GM12873 (cell line): Measurements from ENCODE around the gene HSPA9.
A peak's percentile ranks its signal among the peaks of the same experiment; 100 is the strongest.

Source experiments
- TF ChIP-seq, protein P1 (sequence below): IDR thresholded peaks from 2 replicates; pipeline ENCODE4 v1.5.1; 2012; ENCODE audit warnings: low read depth, mild to moderate bottlenecking, moderate library complexity, low read length, control low read depth; ENCODE audit not compliant: insufficient read depth; ENCODE audit errors: missing control alignments

Gene HSPA9

DNA sequence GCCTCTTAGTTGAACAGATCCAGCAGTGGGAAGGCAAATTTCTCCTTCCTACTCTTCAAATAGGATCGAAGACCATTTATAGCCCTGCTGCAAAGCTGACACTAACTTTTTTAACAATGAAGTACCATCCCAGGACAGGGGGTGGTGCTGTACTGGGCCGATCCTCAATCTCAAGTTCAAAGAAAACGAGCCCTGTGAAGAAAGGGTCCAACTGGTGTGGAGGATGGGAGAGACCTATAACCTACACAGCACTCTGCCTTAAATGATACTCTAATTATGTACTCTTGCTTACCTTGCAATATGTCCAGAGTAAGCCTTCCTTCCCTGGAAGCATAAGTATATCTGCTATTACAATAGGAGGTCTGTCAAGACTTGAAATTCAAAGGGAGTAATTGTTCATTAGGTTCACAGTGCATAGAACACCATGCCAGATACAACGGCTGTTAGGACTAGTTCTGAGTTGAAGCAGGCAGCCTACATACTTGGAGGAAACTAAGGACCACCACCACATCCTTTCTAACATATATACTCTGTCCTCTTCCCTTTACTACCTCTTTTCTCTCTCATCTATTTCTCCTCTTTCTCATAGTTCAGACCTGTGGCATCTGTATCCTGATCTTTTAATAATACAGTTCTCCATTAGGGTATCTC, 38.4 kb downstream of the HSPA9 start:
- TF ChIP-seq, protein P1, sequence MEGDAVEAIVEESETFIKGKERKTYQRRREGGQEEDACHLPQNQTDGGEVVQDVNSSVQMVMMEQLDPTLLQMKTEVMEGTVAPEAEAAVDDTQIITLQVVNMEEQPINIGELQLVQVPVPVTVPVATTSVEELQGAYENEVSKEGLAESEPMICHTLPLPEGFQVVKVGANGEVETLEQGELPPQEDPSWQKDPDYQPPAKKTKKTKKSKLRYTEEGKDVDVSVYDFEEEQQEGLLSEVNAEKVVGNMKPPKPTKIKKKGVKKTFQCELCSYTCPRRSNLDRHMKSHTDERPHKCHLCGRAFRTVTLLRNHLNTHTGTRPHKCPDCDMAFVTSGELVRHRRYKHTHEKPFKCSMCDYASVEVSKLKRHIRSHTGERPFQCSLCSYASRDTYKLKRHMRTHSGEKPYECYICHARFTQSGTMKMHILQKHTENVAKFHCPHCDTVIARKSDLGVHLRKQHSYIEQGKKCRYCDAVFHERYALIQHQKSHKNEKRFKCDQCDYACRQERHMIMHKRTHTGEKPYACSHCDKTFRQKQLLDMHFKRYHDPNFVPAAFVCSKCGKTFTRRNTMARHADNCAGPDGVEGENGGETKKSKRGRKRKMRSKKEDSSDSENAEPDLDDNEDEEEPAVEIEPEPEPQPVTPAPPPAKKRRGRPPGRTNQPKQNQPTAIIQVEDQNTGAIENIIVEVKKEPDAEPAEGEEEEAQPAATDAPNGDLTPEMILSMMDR, result peak; percentile 46

DNA sequence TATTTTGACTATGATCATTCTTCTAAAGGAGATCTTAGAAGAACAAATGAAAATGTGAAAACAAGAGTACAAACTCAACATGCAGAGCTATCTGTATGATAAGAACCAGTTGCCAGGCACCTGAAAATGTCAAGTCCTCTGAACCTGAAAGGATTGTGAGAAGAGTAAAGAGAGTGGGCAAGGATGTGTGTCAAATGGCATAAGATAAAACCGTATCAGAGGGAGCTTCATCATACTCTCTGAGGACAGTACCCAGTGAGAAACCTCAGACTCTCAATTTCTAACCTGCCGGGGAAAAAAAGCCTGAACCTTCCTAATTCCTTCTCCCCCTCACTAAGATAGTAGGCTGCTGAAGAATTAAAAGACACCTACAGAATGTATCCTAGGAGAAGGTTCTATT, 39.0 kb downstream of the HSPA9 start:
- TF ChIP-seq, protein P1, result no peak

GRCh38 chr5:138533973-138534941, 40.9 kb downstream of the HSPA9 start:
- TF ChIP-seq, protein P1, result no peak

DNA sequence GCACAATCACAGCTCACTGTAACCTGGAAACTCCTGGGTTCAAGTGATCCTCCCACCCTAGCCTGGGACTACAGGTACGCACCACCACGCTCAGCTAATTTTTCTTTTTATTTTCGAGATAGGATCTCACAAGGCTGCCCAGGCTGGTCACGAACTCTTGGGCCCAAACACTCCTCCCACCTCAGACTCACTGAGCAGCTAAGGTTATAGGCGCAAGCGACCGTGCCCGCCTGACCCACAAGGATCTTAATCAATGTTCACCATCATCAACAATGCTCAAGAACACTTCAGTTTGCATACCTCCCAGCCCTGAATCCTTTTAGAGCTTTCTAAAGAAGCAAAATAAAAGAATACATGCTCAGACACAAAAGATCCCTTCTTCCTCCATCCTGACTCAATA, 45.4 kb downstream of the HSPA9 start:
- TF ChIP-seq, protein P1, result no peak

DNA sequence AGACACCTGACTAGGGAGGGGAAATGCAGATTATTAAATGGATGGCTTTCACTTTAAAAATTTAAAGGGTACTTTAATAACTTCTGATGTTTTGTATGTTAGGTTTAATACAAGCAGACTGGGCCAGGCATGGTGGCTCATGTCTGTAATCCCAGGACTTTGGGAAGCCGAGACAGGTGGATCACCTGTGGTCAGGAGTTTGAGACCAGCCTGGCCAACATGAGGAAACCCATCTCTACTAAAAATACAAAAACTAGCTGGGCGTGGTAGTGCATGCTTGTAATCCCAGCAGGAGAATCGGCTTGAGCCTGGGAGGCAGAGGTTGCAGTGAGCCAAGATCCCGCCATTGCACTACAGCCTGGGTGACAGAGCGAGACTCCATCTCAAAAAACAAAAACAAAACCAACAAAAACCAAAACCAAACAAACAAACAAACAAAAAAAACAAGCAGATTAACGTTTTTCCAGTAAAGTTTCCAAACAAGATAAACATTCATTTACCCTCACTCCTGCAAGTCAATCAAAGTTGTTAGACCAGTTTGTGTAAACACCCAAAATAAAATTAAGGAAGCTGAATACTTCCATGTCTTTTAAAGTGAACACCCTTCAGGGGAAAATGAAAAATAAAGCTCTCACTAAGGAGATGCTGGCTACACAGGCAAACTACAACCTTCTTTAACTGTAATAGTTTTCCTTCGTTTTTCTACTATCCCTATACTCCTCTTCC, 46.3 kb downstream of the HSPA9 start:
- TF ChIP-seq, protein P1, result no peak

DNA sequence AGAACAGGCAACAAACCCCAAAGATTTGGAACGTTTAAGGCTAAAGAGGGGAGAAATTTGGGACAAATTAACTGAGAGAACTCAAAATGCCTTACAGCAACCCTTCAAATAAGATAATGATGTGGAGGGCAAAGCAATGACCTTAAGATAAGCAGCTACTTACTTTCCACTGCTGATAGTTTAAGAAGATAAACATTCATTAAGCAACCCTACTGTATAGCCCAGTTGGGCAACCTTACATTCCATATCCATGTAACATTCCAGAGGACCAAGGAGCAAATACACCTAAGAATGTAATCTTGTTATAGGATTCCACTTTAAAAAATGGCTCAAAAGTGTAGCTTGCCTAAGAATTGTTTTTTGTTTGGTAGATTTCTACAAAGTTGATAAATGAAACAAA, 47.0 kb downstream of the HSPA9 start:
- TF ChIP-seq, protein P1, result no peak

DNA sequence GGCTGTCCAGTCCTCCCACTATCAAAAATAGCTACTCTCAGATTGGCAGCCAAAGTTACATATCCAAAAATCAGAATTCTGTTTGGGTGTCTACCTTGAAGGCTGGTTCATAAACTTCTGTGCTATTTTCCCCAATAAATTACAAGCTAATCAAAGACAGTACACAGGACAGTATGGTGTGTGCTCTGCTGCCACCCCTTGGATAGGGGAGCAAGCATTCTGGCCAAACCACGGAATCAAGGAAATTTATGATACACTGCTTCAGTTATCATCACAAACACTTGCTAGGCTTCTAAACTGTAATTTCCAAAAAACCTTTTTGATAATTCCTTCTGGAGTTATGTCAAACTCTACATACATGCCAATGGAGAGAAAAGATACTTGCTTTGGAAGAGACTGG, 48.0 kb downstream of the HSPA9 start:
- TF ChIP-seq, protein P1, result no peak
